SK-MEL-5 (cell line): ENCODE data around the gene TTC28. TPM values are rescaled to one million over a fixed set of nuclear protein-coding genes. Genes with fewer than 3 reads are reported as not detected.
"Not testable (repeated sequence)": the region's sequence is repeated elsewhere in the genome, so short reads cannot be mapped to it uniquely, and the experiment has no call there.

Experiments used
- DNase-seq: peaks from one replicate; pipeline ENCODE4 v3.0.0-alpha.2; 2016; ENCODE audit warnings: low read depth, low spot score
- in situ Hi-C: cut with HindIII; loops from 2 replicates; pipeline ENCODE4 v1.10.0; 2016; ENCODE audit warnings: low sequenced_read_pairs, high pct_unique_total_duplicates, low pct_unique_long_range_greater_than_20kb
- total RNA-seq: library from RNA; depleted of rRNA; stranded (reverse); fragments of >200 nt; shearing (Covaris generic); gene quantifications from 2 replicates; pipeline ENCODE4 v1.2.3, GENCODE V29; 2014

TTC28 gene
- total RNA-seq, 1 experiment from 2014 or later: 5.8 TPM

DNA sequence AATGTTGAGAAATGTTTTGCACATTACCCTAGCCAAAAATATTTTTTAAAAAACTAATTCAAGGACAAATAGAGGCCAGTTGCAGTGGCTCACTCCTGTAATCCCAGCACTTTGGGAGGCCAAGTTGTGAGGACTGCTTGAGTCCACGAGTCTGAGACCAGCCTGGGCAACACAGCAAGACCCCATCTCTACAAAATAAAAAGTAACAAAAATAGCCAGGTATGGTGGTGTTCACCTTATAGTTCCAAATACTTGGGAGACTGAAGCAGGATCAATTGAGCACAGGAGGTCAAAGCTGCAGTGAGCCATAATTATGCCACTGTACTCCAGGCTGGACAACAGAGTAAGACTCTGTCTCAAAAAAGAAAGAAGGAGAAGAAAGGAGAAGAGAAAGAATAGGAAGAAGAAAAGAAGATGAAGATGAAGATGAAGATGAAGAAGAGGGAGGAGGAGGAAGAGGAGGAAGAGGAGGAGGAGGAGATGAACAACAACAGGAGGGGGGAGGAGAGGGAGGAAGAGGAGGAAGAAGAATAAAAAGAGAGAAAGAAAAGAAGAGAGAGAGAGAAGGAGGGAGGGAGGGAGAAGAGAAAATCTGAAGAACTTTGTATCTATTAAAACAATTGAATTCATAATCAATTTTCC is 136.5 kb downstream of the TTC28 start:
- DNase-seq: no peak
- in situ Hi-C loops: no loop called here

DNA sequence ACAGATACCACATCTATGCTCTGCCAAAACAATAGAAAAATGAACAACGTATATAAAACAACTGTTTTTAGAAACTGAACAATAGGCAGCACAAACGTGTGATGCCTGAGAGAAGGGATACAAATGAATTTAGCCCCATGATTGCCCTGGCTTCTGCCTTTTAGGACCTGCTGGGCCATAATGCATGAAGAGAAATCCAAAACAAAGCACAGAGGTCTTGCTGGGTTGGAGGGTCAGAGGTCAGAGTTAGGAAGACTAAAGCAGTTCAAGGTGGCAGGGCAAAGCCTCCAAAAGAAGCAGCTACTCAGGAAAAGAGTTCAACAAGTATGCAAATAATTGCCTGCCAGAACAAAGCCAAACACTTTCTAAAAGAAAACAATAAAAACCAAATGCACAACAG is 138.5 kb downstream of the TTC28 start:
- no peak for DNase-seq
- in situ Hi-C loops: no loop called here

DNA sequence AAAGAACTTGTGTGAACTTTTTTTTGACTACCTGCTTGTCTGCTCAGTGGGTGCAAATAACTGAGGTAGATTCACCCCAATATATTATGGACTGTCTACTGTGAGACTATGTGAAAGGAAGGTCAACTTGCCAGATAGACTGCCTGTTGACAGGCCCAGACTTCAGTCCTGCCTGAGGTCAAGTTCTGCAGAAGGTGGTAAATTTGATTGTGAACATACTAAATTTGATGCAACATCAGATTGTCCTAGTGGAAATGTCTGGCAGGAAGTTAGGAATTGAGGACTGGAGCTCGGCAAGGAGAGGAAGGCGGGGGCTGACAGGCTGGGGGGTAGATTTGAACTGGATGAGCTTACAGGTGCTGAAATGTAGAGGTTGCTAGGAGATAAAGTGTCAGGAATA is 140.7 kb downstream of the TTC28 start:
- in situ Hi-C loops: no loop called here
- DNase-seq: no peak

DNA sequence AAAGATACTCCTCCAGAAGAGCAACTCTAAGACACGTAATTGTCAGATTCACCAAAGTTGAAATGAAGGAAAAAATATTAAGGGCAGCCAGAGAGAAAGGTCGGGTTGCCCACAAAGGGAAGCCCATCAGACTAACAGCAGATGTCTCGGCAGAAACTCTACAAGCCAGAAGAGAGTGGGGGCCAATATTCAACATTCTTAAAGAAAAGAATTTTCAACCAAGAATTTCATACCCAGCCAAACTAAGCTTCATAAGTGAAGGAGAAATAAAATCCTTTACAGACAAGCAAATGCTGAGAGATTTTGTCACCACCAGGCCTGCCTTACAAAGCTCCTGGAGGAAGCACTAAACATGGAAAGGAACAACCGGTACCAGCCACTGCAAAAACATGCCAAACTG is 149.1 kb downstream of the TTC28 start:
- in situ Hi-C loops, DNase-seq: not testable (repeated sequence)

- in situ Hi-C loops: not testable (repeated sequence)
Measured at GRCh38 chr22:28529144-28529543, 150.5 kb downstream of the TTC28 start.

DNA sequence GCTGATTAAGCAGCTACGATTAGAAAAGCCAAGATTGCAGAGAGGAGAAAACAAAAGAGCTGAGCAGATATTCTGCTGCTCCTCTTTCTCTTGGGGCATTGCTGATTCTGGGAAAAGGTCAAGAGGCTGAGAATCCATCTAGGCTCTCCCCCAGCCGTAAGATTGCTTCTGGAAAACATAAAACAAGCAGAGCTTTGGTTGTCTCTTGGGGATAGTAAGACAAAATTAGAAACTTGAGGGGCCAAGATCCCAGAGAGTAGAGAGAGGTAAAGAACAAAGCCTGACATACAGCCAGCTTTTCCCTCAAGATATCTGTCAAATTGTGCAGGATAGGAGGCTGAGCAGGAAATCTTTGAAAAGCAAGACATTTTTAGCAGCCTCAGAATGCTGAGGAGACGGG is 158.2 kb downstream of the TTC28 start:
- DNase-seq: no peak
- in situ Hi-C loops: no loop called here

More at GRCh38 chr22:28529144-28529543, 150.5 kb downstream of the TTC28 start:
- not testable (repeated sequence) for DNase-seq

- in situ Hi-C loops: no loop called here
- DNase-seq: no peak
Measured at GRCh38 chr22:28514321-28514821, 165.3 kb downstream of the TTC28 start.

GRCh38 chr22:28512387-28512786 is 167.3 kb downstream of the TTC28 start:
- in situ Hi-C loops, DNase-seq: not testable (repeated sequence)

DNA sequence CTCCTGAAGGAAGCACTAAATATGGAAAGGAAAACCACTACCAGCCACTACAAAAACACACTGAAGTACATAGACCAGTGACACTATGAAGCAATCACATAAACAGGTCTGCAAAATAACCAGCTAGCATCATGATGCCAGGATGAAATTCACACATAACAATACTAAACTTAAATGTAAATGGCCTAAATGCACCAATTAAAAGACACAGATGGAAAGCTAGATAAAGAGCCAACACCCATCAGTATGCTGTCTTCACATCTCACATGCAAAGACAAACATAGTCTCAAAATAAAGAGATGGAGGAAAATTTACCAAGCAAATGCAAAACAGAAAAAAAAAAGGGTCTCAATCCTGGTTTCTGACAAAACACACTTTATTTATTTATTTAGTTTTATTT is 171.7 kb downstream of the TTC28 start:
- DNase-seq: no peak
- in situ Hi-C loops: no loop called here

DNA sequence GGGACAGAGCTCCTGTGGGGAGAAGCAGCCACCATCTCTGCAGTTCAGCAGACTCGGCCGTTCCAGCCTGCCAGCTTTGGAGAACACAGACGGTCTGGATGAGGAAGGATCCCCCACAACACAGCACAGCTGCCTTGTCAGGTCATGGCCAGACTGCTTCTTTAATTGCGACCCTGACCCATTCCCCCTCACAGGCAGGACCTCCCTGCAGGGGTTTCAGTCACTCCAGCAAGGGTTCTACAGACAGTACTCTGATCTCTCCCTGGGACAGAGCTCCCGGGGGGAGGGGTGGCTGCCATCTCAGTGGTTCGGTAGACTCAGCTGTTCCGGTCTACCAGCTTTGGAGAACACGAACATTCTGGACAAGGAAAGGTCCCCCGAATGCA is 173.5 kb downstream of the TTC28 start:
- in situ Hi-C loops: no loop called here
- DNase-seq: no peak

GRCh38 chr22:28505416-28506149 is 174.1 kb downstream of the TTC28 start:
- in situ Hi-C loops: no loop called here
- DNase-seq: no peak

- DNase-seq: no peak
- in situ Hi-C loops: no loop called here
Measured at GRCh38 chr22:28500006-28500405, 179.6 kb downstream of the TTC28 start.

- in situ Hi-C loops: no loop called here
- DNase-seq: no peak
Measured at GRCh38 chr22:28498044-28498443, 181.6 kb downstream of the TTC28 start.

GRCh38 chr22:28497188-28497587 is 182.5 kb downstream of the TTC28 start:
- in situ Hi-C loops: no loop called here
- no peak for DNase-seq

DNA sequence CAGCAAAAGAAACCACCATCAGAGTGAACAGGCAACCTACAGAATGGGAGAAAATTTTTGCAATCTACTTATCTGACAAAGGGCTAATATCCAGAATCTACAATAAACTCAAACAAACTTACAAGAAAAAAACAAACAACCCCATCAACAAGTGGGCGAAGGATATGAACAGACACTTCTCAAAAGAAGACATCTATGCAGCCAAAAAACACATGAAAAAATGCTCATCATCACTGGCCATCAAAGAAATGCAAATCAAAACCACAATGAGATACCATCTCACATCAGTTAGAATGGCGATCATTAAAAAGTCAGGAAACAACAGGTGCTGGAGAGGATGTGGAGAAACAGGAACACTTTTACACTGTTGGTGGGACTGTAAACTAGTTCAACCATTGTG is 188.4 kb downstream of the TTC28 start:
- in situ Hi-C loops, DNase-seq: not testable (repeated sequence)

DNA sequence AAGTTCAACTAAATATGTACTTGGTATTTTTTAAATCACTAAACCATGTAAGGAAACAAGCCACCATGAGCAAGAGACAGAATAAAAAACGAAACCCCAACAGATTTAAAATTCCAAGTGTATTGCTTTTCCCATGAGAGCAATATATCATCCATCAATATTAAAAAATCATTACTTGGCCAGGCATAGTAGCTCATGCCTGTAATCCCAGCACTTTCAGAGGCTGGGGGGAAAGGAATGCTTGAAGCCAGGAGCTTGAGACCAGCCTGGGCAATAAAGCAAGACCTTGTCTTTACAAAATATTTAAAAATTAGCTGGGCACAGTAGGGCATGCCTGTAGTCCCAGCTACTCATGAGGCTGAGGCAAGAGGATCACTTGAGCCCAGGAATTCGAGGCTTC is 190.8 kb downstream of the TTC28 start:
- no peak for DNase-seq
- in situ Hi-C loops: no loop called here

GRCh38 chr22:28484662-28485061 is 195.0 kb downstream of the TTC28 start:
- DNase-seq: no peak
- in situ Hi-C loops: no loop called here

DNA sequence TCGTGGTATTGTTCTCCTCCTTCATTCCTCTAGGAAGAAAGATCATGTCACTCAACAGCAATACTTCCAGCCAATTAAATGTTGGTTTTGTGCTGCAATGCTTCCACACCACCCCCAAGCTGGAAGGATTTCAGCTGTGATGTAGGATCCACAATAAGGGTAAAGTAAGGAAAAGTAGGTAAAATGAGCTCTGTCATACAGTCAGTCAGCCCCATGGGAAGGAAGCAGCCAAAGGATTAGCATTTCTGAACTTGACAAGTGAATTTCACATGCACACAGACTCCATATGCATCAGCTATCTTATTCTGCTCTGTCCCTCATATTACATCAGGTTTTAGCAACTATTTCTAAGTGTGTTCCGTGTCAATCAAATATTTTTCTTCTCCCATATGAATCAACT is 197.9 kb downstream of the TTC28 start:
- no peak for DNase-seq
- in situ Hi-C loops: no loop called here
